K562 (cell line): ENCODE results near the gene IMPDH2. TPM values are rescaled to one million over a fixed set of nuclear protein-coding genes. Genes with fewer than 3 reads are reported as not detected.

Experiments used
- ATF3 ChIP-seq, 2 experiments: fragments of 450-650 bp in 1 of 2; sonication (generic) in 1 of 2; formaldehyde crosslinking in 1 of 2; IDR thresholded peaks in 1 of 2; conservative IDR thresholded peaks in 1 of 2; 2 replicates each; pipeline versions ENCODE4 v1.6.1 to v1.8.1; 2016 to 2023; ENCODE audit warnings: mild to moderate bottlenecking in 2 of 2, moderate library complexity in 2 of 2, inconsistent platforms in 1 of 2, missing genetic modification reagents in 1 of 2
- CBFA2T2 ChIP-seq: fragments of 450-650 bp; conservative IDR thresholded peaks from 2 replicates; pipeline ENCODE4 v1.6.1; 2017; ENCODE audit warnings: mild to moderate bottlenecking
- L3MBTL2 ChIP-seq: fragments of 450-650 bp; IDR thresholded peaks from 2 replicates; pipeline ENCODE4 v1.6.1; 2016; ENCODE audit warnings: mild to moderate bottlenecking, moderate library complexity
- MBD2 ChIP-seq: sonication (generic); IDR thresholded peaks from 2 replicates; pipeline ENCODE4 v1.6.1; 2016; ENCODE audit warnings: low read depth, borderline replicate concordance
- MTA1 ChIP-seq: fragments of 450-650 bp; IDR thresholded peaks from 2 replicates; pipeline ENCODE4 v1.6.1; 2017; ENCODE audit warnings: borderline replicate concordance
- MTA2 ChIP-seq: fragments of 450-650 bp; IDR thresholded peaks from 2 replicates; pipeline ENCODE4 v1.6.1; 2016; ENCODE audit warnings: low read depth
- NR2C1 ChIP-seq, 2 experiments: fragments of 450-650 bp; IDR thresholded peaks; 2 replicates each; pipeline ENCODE4 v1.6.1; 2017; ENCODE audit warnings: mild to moderate bottlenecking in 2 of 2, antibody characterized with exemption in 1 of 2, inconsistent platforms in 1 of 2, missing compliant biosample characterization in 1 of 2, missing genetic modification characterization in 1 of 2
- PKNOX1 ChIP-seq: fragments of 450-650 bp; IDR thresholded peaks from 2 replicates; pipeline ENCODE4 v1.6.1; 2016
- POLR2AphosphoS5 ChIP-seq: IDR thresholded peaks from 2 replicates; pipeline ENCODE4 v1.6.1; 2011; ENCODE audit warnings: mild to moderate bottlenecking, low read depth, low read length, moderate library complexity; ENCODE audit not compliant: control insufficient read depth, insufficient read depth
- SMAD2 ChIP-seq: fragments of 150-350 bp; IDR thresholded peaks from 2 replicates; pipeline ENCODE4 v1.6.1; 2014; ENCODE audit warnings: low read depth, mild to moderate bottlenecking, low read length
- SMARCC2 ChIP-seq: fragments of 450-650 bp; IDR thresholded peaks from 2 replicates; pipeline ENCODE4 v1.6.1; 2017; ENCODE audit warnings: antibody characterized with exemption, moderate library complexity, mild to moderate bottlenecking, low read depth
- SRSF1 ChIP-seq: fragments of 200-400 bp; formaldehyde crosslinking; IDR thresholded peaks from 2 replicates; pipeline ENCODE4 v1.6.1; 2017; ENCODE audit warnings: mild to moderate bottlenecking, low read depth, low read length, moderate library complexity
- SUPT5H ChIP-seq: fragments of 450-650 bp; IDR thresholded peaks from 2 replicates; pipeline ENCODE4 v1.6.1; 2016
- U2AF1 ChIP-seq: fragments of 200-400 bp; formaldehyde crosslinking; optimal IDR thresholded peaks from 2 replicates; pipeline ENCODE3; 2017; ENCODE audit warnings: mild to moderate bottlenecking, low read depth, low read length, moderate library complexity
- ZNF583 ChIP-seq: fragments of 250-450 bp; sonication (Bioruptor Pico); IDR thresholded peaks from 2 replicates; pipeline ENCODE4 v1.4.0; 2020
- polyA plus RNA-seq, 8 experiments: library from polyadenylated mRNA; depleted of rRNA in 4 of 8; stranded (reverse) in 5 of 8; unstranded in 3 of 8; fragments of >200 nt; fragmentation: Nextera tagmentation in 2 of 8; fragmentation: Illumina TruSeq in 1 of 8; extraction: Ambion mirVana in 2 of 8; extraction: Trizol in 1 of 8; gene quantifications; 2 replicates each; pipeline versions ENCODE4 v1.2.1 to v1.2.3, GENCODE V29; 2011 to 2014; ENCODE audit warnings: inconsistent platforms in 1 of 8, missing spikeins in 1 of 8
- total RNA-seq, 7 experiments: library from RNA; depleted of rRNA in 6 of 7; stranded (reverse); fragments of >200 nt in 6 of 7; fragmentation: Illumina TruSeq in 2 of 7; extraction: Trizol in 2 of 7; gene quantifications; 2 replicates each; pipeline versions ENCODE4 v1.2.1 to v1.2.3, GENCODE V29; 2011 to 2021; ENCODE audit warnings: low replicate concordance in 1 of 7
- TF ChIP-seq, protein P1 (sequence below), 2 experiments: IDR thresholded peaks; 2 replicates each; pipeline ENCODE4 v1.6.1; 2011; ENCODE audit warnings: borderline replicate concordance in 1 of 2, control low read depth in 1 of 2, low read depth in 1 of 2, low read length in 1 of 2, mild to moderate bottlenecking in 1 of 2, mixed read lengths in 1 of 2, moderate library complexity in 1 of 2; ENCODE audit not compliant: insufficient read depth in 1 of 2, insufficient read length in 1 of 2, poor library complexity in 1 of 2, severe bottlenecking in 1 of 2; ENCODE audit errors: extremely low read depth in 1 of 2
- TF ChIP-seq, protein P2 (sequence below): fragments of 450-650 bp; conservative IDR thresholded peaks from 2 replicates; pipeline ENCODE4 v1.6.1; 2016; ENCODE audit warnings: missing genetic modification characterization, low read depth, mild to moderate bottlenecking, missing compliant biosample characterization, moderate library complexity
- TF ChIP-seq, protein P3 (sequence below), 3 experiments: fragments of 200-800 bp in 1 of 3; fragments of 250-450 bp in 1 of 3; fragments of 450-650 bp in 1 of 3; sonication (Bioruptor Pico) in 1 of 3; sonication (Bioruptor generic) in 1 of 3; formaldehyde crosslinking in 1 of 3; IDR thresholded peaks; 2 replicates each; pipeline versions ENCODE4 v1.6.1 to v1.8.0; 2016 to 2022; ENCODE audit warnings: mild to moderate bottlenecking in 2 of 3, missing genetic modification characterization in 2 of 3, missing compliant biosample characterization in 1 of 3, moderate library complexity in 1 of 3

IMPDH2 gene
- total and polyA plus RNA-seq, 9 of the 15 experiments (the other 6 are each of a cell fraction or from before 2014, with no cell fraction given): 318 to 507 (median 366) TPM

DNA sequence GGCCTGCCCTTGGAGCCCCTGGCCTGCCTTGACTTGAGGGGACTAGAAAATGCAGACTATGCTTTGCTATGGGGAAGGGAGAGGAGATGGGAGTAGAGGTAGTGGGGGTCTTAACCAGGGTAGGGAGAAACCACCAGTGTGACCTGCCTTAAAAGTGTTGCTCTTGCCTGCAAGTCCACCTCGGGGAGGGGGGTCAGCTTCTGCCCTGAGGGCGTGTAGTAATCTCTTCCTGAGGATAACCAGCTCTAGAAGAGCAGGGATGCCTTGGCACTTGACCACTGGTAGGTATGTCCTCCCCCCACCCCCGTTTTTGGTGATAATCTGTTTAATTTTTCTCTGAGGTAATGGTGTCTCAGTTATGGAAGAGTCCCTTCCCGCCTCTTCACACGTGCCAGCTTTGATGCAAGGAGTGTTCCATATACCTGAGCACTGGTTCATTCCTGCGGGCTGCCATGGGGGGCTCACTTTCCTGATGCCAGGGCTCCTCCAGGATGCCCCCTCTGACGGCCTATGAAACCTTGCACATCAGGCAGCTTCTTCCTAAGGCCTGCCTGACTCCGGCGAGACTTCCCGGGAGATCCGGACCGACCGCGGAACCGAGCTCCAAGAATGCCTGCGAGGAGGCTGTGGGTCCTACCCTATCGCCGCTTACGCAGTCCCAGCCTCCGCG is 39.9 kb downstream of the IMPDH2 start (continued):
- TF ChIP-seq L3MBTL2 (peak; percentile 58; the same call in 1 of the 2 replicates), MBD2 (0 out of 2 replicates have a peak, but pooled peaks have one; percentile 45), MTA2 (no peak), SMARCC2 (0 out of 2 replicates have a peak, but pooled peaks have one; percentile 77), ATF3 (IDR thresholded peaks at IDR 0.05) (no peak), ATF3 (CRISPR knock-in tag; conservative IDR thresholded peaks at IDR 0.05) (peak; percentile 73; the same call in 1 of the 2 replicates), CBFA2T2 (no peak), SRSF1 (no peak), U2AF1 (no peak), SMAD2 (no peak), ZNF583 (CRISPR knock-in tag) (no peak), PKNOX1 (no peak), SUPT5H (peak; percentile 56; the same call in 1 of the 2 replicates), NR2C1 (IDR thresholded peaks at IDR 0.05) (no peak), NR2C1 (tag; IDR thresholded peaks at IDR 0.05) (no peak), POLR2AphosphoS5 (peak; percentile 43; the same call in 1 of the 2 replicates), MTA1 (no peak)
- TF ChIP-seq, protein P1, sequence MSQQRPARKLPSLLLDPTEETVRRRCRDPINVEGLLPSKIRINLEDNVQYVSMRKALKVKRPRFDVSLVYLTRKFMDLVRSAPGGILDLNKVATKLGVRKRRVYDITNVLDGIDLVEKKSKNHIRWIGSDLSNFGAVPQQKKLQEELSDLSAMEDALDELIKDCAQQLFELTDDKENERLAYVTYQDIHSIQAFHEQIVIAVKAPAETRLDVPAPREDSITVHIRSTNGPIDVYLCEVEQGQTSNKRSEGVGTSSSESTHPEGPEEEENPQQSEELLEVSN (IDR thresholded peaks at IDR 0.05; ENCODE audit: borderline replicate concordance in 1 of 2, extremely low read depth in 1 of 2, insufficient read depth in 1 of 2, insufficient read length in 1 of 2, low read depth in 1 of 2, low read length in 1 of 2, poor library complexity in 1 of 2, severe bottlenecking in 1 of 2): peak; percentile 43 to 48
- TF ChIP-seq, protein P2, sequence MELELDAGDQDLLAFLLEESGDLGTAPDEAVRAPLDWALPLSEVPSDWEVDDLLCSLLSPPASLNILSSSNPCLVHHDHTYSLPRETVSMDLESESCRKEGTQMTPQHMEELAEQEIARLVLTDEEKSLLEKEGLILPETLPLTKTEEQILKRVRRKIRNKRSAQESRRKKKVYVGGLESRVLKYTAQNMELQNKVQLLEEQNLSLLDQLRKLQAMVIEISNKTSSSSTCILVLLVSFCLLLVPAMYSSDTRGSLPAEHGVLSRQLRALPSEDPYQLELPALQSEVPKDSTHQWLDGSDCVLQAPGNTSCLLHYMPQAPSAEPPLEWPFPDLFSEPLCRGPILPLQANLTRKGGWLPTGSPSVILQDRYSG (tag): no peak
- TF ChIP-seq, protein P3, sequence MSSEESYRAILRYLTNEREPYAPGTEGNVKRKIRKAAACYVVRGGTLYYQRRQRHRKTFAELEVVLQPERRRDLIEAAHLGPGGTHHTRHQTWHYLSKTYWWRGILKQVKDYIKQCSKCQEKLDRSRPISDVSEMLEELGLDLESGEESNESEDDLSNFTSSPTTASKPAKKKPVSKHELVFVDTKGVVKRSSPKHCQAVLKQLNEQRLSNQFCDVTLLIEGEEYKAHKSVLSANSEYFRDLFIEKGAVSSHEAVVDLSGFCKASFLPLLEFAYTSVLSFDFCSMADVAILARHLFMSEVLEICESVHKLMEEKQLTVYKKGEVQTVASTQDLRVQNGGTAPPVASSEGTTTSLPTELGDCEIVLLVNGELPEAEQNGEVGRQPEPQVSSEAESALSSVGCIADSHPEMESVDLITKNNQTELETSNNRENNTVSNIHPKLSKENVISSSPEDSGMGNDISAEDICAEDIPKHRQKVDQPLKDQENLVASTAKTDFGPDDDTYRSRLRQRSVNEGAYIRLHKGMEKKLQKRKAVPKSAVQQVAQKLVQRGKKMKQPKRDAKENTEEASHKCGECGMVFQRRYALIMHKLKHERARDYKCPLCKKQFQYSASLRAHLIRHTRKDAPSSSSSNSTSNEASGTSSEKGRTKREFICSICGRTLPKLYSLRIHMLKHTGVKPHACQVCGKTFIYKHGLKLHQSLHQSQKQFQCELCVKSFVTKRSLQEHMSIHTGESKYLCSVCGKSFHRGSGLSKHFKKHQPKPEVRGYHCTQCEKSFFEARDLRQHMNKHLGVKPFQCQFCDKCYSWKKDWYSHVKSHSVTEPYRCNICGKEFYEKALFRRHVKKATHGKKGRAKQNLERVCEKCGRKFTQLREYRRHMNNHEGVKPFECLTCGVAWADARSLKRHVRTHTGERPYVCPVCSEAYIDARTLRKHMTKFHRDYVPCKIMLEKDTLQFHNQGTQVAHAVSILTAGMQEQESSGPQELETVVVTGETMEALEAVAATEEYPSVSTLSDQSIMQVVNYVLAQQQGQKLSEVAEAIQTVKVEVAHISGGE (CRISPR knock-in tag; IDR thresholded peaks at IDR 0.05): 0 out of 6 replicates have a peak, but pooled peaks of 1 of the 3 experiments have one; percentile 22
